H1 (cell line): Measurements from ENCODE around the gene PHRF1. TPM values are rescaled to one million over a fixed set of nuclear protein-coding genes. Genes with fewer than 3 reads are reported as not detected.

ENCODE experiments used
- CTCF ChIA-PET: fragments of 300-600 bp; sonication (Branson Sonifier 250); formaldehyde crosslinking; loops from one replicate; lab custom pipeline; 2021; ENCODE audit not compliant: partially characterized antibody; lab: Charles Lee
- POLR2A ChIA-PET: fragments of 300-600 bp; sonication (Branson Sonifier 250); formaldehyde crosslinking; loops from one replicate; lab custom pipeline; 2021; ENCODE audit warnings: inconsistent platforms; ENCODE audit not compliant: partially characterized antibody; lab: Charles Lee
- DNase-seq, 2 experiments: peaks; one replicate each; pipeline versions ENCODE4 v3.0.0 to v3.0.0-alpha.2; 2010 to 2022; ENCODE audit warnings: low spot score in 2 of 2, low read depth in 1 of 2, mixed read lengths in 1 of 2
- FAIRE-seq: peaks from 2 replicates; lab custom pipeline; 2011; peaks lifted over from hg19 to GRCh38; lab: Jason Lieb, UNC
- H2AFZ ChIP-seq: 2 replicates; pipeline ENCODE4 v1.8.1; 2012; ENCODE audit warnings: low read length, inconsistent platforms
- H2AK5ac ChIP-seq: 2 replicates; pipeline ENCODE4 v1.6.1; 2013; ENCODE audit warnings: low read depth, low read length
- H2BK120ac ChIP-seq: replicated peaks from 2 replicates; pipeline ENCODE3; 2013; ENCODE audit warnings: low read depth, low read length, inconsistent platforms
- H2BK12ac ChIP-seq: 2 replicates; pipeline ENCODE4 v1.6.1; 2013; ENCODE audit warnings: low read depth, low read length
- H2BK15ac ChIP-seq: 2 replicates; pipeline ENCODE4 v1.6.1; 2013; ENCODE audit warnings: low read length
- H2BK20ac ChIP-seq: 2 replicates; pipeline ENCODE4 v1.6.1; 2013; ENCODE audit warnings: low read length
- H2BK5ac ChIP-seq: 2 replicates; pipeline ENCODE4 v1.6.1; 2013; ENCODE audit warnings: low read depth, low read length
- H3K14ac ChIP-seq: 2 replicates; pipeline ENCODE4 v1.6.1; 2013; ENCODE audit warnings: inconsistent platforms; ENCODE audit not compliant: insufficient read length
- H3K18ac ChIP-seq: 2 replicates; pipeline ENCODE4 v1.6.1; 2013; ENCODE audit warnings: low read length; ENCODE audit errors: extremely low read depth
- H3K23ac ChIP-seq: 2 replicates; pipeline ENCODE4 v1.6.1; 2013; ENCODE audit warnings: inconsistent platforms; ENCODE audit not compliant: insufficient read length
- H3K23me2 ChIP-seq: 2 replicates; pipeline ENCODE4 v1.6.1; 2013; ENCODE audit warnings: low read depth, low read length
- H3K27ac ChIP-seq: 2 replicates; pipeline ENCODE4 v1.6.1; 2011; ENCODE audit warnings: low read depth, low read length, inconsistent platforms
- H3K27me3 ChIP-seq, 4 experiments: replicated peaks in 1 of 4; 1 replicate in 1 of 4; 2 replicates in 3 of 4; pipeline versions ENCODE4 v1.6.1 to v1.8.1; 2011 to 2013; ENCODE audit warnings: low read length in 3 of 4, mild to moderate bottlenecking in 3 of 4, inconsistent platforms in 2 of 4, mixed read lengths in 2 of 4, moderate library complexity in 1 of 4; ENCODE audit not compliant: control insufficient read depth in 3 of 4, insufficient read depth in 3 of 4; ENCODE audit errors: extremely low read depth in 1 of 4
- H3K36me3 ChIP-seq, 4 experiments: 2 replicates each; pipeline versions ENCODE4 v1.6.1 to v1.8.1; 2011 to 2013; ENCODE audit warnings: mild to moderate bottlenecking in 4 of 4, low read length in 3 of 4, moderate library complexity in 2 of 4, control low read depth in 1 of 4, inconsistent platforms in 1 of 4; ENCODE audit not compliant: insufficient read depth in 4 of 4, control insufficient read depth in 2 of 4
- H3K4ac ChIP-seq: replicated peaks from 2 replicates; pipeline ENCODE3; 2013; ENCODE audit warnings: low read length, low read depth, mixed read lengths, inconsistent platforms; ENCODE audit not compliant: insufficient read length
- H3K4me1 ChIP-seq, 4 experiments: replicated peaks in 1 of 4; 1 replicate in 1 of 4; 2 replicates in 3 of 4; pipeline versions ENCODE4 v1.6.1 to v1.8.1; 2011 to 2013; ENCODE audit warnings: low read length in 3 of 4, inconsistent platforms in 2 of 4, mixed read lengths in 1 of 4; ENCODE audit not compliant: insufficient read depth in 4 of 4, control insufficient read depth in 3 of 4
- H3K4me2 ChIP-seq, 2 experiments: 2 replicates each; pipeline versions ENCODE4 v1.6.1 to v1.8.1; 2011 to 2013; ENCODE audit warnings: low read depth in 2 of 2, low read length in 2 of 2, control low read depth in 1 of 2, inconsistent platforms in 1 of 2, mild to moderate bottlenecking in 1 of 2; ENCODE audit not compliant: insufficient read depth in 1 of 2
- H3K4me3 ChIP-seq, 4 experiments: fragments of 200-600, 300-600 bp in 1 of 4; sonication (generic), shearing (Covaris generic), sonication (Bioruptor Twin) in 1 of 4; 2 replicates each; pipeline versions ENCODE4 v1.5.1 to v1.8.1; 2011 to 2016; ENCODE audit warnings: low read length in 4 of 4, low read depth in 3 of 4, control low read depth in 2 of 4, inconsistent platforms in 2 of 4, mild to moderate bottlenecking in 2 of 4, mixed read lengths in 1 of 4, moderate library complexity in 1 of 4; ENCODE audit not compliant: insufficient read depth in 2 of 4; ENCODE audit errors: extremely low read depth in 1 of 4
- H3K56ac ChIP-seq: replicated peaks from 2 replicates; pipeline ENCODE3; 2013; ENCODE audit warnings: low read depth, mild to moderate bottlenecking, mixed read lengths, low read length, inconsistent platforms; ENCODE audit not compliant: insufficient read length
- H3K79me1 ChIP-seq: 2 replicates; pipeline ENCODE4 v1.6.1; 2013; ENCODE audit warnings: low read depth, low read length, control low read depth
- H3K79me2 ChIP-seq, 2 experiments: 2 replicates each; pipeline versions ENCODE4 v1.6.1 to v1.8.1; 2012 to 2013; ENCODE audit warnings: low read length in 2 of 2, mild to moderate bottlenecking in 2 of 2, inconsistent platforms in 1 of 2; ENCODE audit not compliant: insufficient read depth in 2 of 2, control insufficient read depth in 1 of 2
- H3K9ac ChIP-seq, 4 experiments: replicated peaks in 1 of 4; 1 replicate in 1 of 4; 2 replicates in 3 of 4; pipeline versions ENCODE4 v1.6.1 to v1.8.1; 2011 to 2013; ENCODE audit warnings: low read depth in 3 of 4, low read length in 3 of 4, control low read depth in 2 of 4, mild to moderate bottlenecking in 2 of 4, moderate library complexity in 2 of 4, inconsistent platforms in 1 of 4; ENCODE audit errors: extremely low read depth in 1 of 4
- H3K9me3 ChIP-seq, 2 experiments: 2 replicates each; pipeline versions ENCODE4 v1.6.1 to v1.8.1; 2012 to 2013; ENCODE audit warnings: mild to moderate bottlenecking in 2 of 2, moderate library complexity in 2 of 2, control low read depth in 1 of 2, inconsistent platforms in 1 of 2, low read depth in 1 of 2, low read length in 1 of 2, mixed read lengths in 1 of 2; ENCODE audit not compliant: insufficient read depth in 2 of 2
- H4K20me1 ChIP-seq, 2 experiments: replicated peaks in 1 of 2; 2 replicates each; pipeline versions ENCODE3 to v1.8.1; 2011 to 2013; ENCODE audit warnings: inconsistent platforms in 2 of 2, low read length in 2 of 2, mild to moderate bottlenecking in 1 of 2; ENCODE audit not compliant: insufficient read depth in 2 of 2, control insufficient read depth in 1 of 2
- H4K5ac ChIP-seq: 2 replicates; pipeline ENCODE4 v1.6.1; 2013; ENCODE audit warnings: low read length, low read depth, mixed read lengths, inconsistent platforms; ENCODE audit not compliant: insufficient read length
- H4K8ac ChIP-seq: 2 replicates; pipeline ENCODE4 v1.8.0; 2013; ENCODE audit warnings: mild to moderate bottlenecking, moderate library complexity, low read length, inconsistent platforms; ENCODE audit not compliant: insufficient read depth; ENCODE audit errors: extremely low read depth
- H4K91ac ChIP-seq: replicated peaks from 2 replicates; pipeline ENCODE3; 2013; ENCODE audit warnings: low read length, mixed read lengths, inconsistent platforms; ENCODE audit not compliant: insufficient read length
- ASH2L ChIP-seq: fragments of 200-600, 300-600 bp; sonication (generic); IDR thresholded peaks from one replicate; pipeline ENCODE4 v1.7.1; 2017; ENCODE audit warnings: low read length
- JUN ChIP-seq: IDR thresholded peaks from 2 replicates; pipeline ENCODE4 v1.6.1; 2011; ENCODE audit warnings: low read depth, mild to moderate bottlenecking, improper control_type of control experiment, low read length
- KDM4A ChIP-seq: IDR thresholded peaks from one replicate; pipeline ENCODE4 v1.7.1; 2012; ENCODE audit warnings: low read depth, mild to moderate bottlenecking, moderate library complexity, low read length, inconsistent platforms; ENCODE audit not compliant: severe bottlenecking
- WGBS, 2 experiments: shearing (Covaris generic) in 1 of 2; methylation state at CpG; one replicate each; pipeline versions ENCODE4 v1.1.6 to v1.1.7; 2013 to 2015; ENCODE audit warnings: low lambda C conversion rate in 2 of 2, mixed read lengths in 2 of 2, inconsistent platforms in 1 of 2, low coverage in 1 of 2, missing lambda C conversion rate in 1 of 2; ENCODE audit not compliant: insufficient replicate concordance in 2 of 2, insufficient coverage in 1 of 2, insufficient read length in 1 of 2; ENCODE audit errors: extremely low coverage in 1 of 2, missing lambda C conversion rate in 1 of 2; 5-methylcytosine and 5-hydroxymethylcytosine counted together
- polyA plus RNA-seq, 7 experiments: library from polyadenylated mRNA; depleted of rRNA in 3 of 7; stranded (reverse) in 5 of 7; unstranded in 2 of 7; fragments of >200 nt in 5 of 7; fragments of 200-250 nt in 2 of 7; gene quantifications; 1 replicate in 5 of 7; 2 replicates in 1 of 7; 4 replicates in 1 of 7; pipeline versions ENCODE4 v1.2.1 to v1.2.3, GENCODE V29; 2011 to 2013; ENCODE audit warnings: missing spikeins in 2 of 7, mixed read lengths in 2 of 7
- total RNA-seq: library from RNA; stranded (reverse); fragmentation: NEBNext Ultra II Directional; extraction: Animal tissue kit (Norgen Biotek cat#: 25700); gene quantifications from 2 replicates; pipeline ENCODE4 v1.2.1, GENCODE V29; 2021

The PHRF1 gene
- total and polyA plus RNA-seq, 2 of the 8 experiments (the other 6 are each of a cell fraction or from before 2014, with no cell fraction given), result 13.4 to 37.3 TPM

GRCh38 chr11:537622-538430 is 38.4 kb upstream of the PHRF1 start:
- Histone ChIP-seq H3K9ac (no peak overlapping the region), H3K27me3 (peaks cover 0 to 16% (median 6%) of the 10 kb centered on the region in 4 experiments; a peak in 5 of 7 replicates), H2AFZ (no peak overlapping the region), H3K4me1 (peaks cover 0 to 19% (median 10%) of the 10 kb centered on the region in 4 experiments; a peak in 5 of 7 replicates), H4K8ac (peak overlapping the region; percentile 69; the same call in 1 of the 2 replicates), H3K4ac (no peak overlapping the region), H3K79me2 (no peaks in the 10 kb centered on the region), H2BK20ac (0 out of 2 replicates have a peak overlapping the region, but pooled peaks have one; percentile 18), H3K23ac (no peak overlapping the region), H3K9me3 (no peaks in the 10 kb centered on the region), H3K79me1 (no peaks in the 10 kb centered on the region), H2BK5ac (peak overlapping the region; percentile 66; the same call in 1 of the 2 replicates), H4K20me1 (peaks cover 5 to 7% of the 10 kb centered on the region in 2 experiments), H3K56ac (no peak overlapping the region), H3K18ac (no peak overlapping the region; the same call in 1 of the 2 replicates), H3K23me2 (peaks cover 21% of the 10 kb centered on the region; the same call in 1 of the 2 replicates), H3K4me3 (peak overlapping the region; percentile 24 to 81 (median 30)), H4K5ac (no peak overlapping the region), H3K14ac (no peak overlapping the region), H2BK15ac (peak overlapping the region; percentile 40; the same call in 1 of the 2 replicates), H2BK120ac (no peak overlapping the region), H4K91ac (peak overlapping the region; percentile 51), H2AK5ac (peak overlapping the region; percentile 48; the same call in 1 of the 2 replicates), H2BK12ac (peak overlapping the region; percentile 39; the same call in 1 of the 2 replicates), H3K4me2 (peak overlapping the region; percentile 61 to 82), H3K27ac (no peak overlapping the region), H3K36me3 (peaks cover 0 to 8% (median 2%) of the 10 kb centered on the region in 4 experiments; a peak in 4 of 8 replicates)
- FAIRE-seq, result no peak
- POLR2A ChIA-PET, result interaction anchor here (0.5 to 2.5 kb wide), 6 partner anchors 11 to 89 kb away, joined by 3 to 11 read pairs (median 4); partner anchors contain the start of genes LMNTD2, PHRF1, RNH1 and SCT
- DNase-seq, result no peak
- 48% methylated on average over 19 of the region's 19 CpGs; no CpG with 5 or more reads in 1 of the 2 experiments for WGBS, 2 experiments
- no peak for TF ChIP-seq JUN
- TF ChIP-seq ASH2L, result peak; percentile 2
- peak; percentile 8 for TF ChIP-seq KDM4A
- CTCF ChIA-PET, result interaction anchor here (0.6 to 1.6 kb wide), 4 partner anchors 11 to 398 kb away, joined by 3 to 4 read pairs (median 4); no protein-coding TSS in a partner anchor
